Lung (tissue), 12 donors: ENCODE data around the gene CD59. TPM values are rescaled to one million over a fixed set of nuclear protein-coding genes. Genes with fewer than 3 reads are reported as not detected.

Source experiments
- ATAC-seq: fragments of 200-7000 bp; cut with Tn5 transposase; one replicate; pipeline ENCODE4 v1.9.1; 2020; ENCODE audit warnings: moderate number of reproducible peaks; ENCODE audit not compliant: insufficient read depth, low FRiP score
- DNase-seq, 3 donors: peaks; one replicate each; pipeline ENCODE4 v3.0.0-alpha.2; 2013 to 2017
- H3K27ac ChIP-seq, 2 donors: one replicate each; pipeline ENCODE4 v1.5.1; 2013; ENCODE audit warnings: mild to moderate bottlenecking in 2 of 2, moderate library complexity in 2 of 2, control low read depth in 1 of 2, inconsistent platforms in 1 of 2, low read depth in 1 of 2, low read length in 1 of 2
- H3K27me3 ChIP-seq, 3 donors: one replicate each; pipeline ENCODE4 v1.5.1; 2013; ENCODE audit warnings: low read length in 2 of 3; ENCODE audit not compliant: control insufficient read depth in 3 of 3, insufficient read depth in 3 of 3
- H3K36me3 ChIP-seq, 4 donors: one replicate each; pipeline ENCODE4 v1.5.1; 2013; ENCODE audit warnings: low read length in 4 of 4, mild to moderate bottlenecking in 1 of 4, moderate library complexity in 1 of 4; ENCODE audit not compliant: control insufficient read depth in 4 of 4, insufficient read depth in 4 of 4
- H3K4me1 ChIP-seq, 5 donors: one replicate each; pipeline ENCODE4 v1.5.1; 2013; ENCODE audit warnings: low read length in 5 of 5, mild to moderate bottlenecking in 2 of 5, moderate library complexity in 1 of 5; ENCODE audit not compliant: control insufficient read depth in 5 of 5, insufficient read depth in 5 of 5
- H3K4me3 ChIP-seq: one replicate; pipeline ENCODE4 v1.5.1; 2013; ENCODE audit warnings: mild to moderate bottlenecking, control low read depth, moderate library complexity
- H3K9ac ChIP-seq, 2 donors: one replicate each; pipeline ENCODE4 v1.5.1; 2013; ENCODE audit warnings: low read length in 2 of 2, control low read depth in 1 of 2; ENCODE audit not compliant: insufficient read depth in 1 of 2
- H3K9me3 ChIP-seq, 4 donors: one replicate each; pipeline ENCODE4 v1.5.1; 2013; ENCODE audit warnings: low read length in 3 of 4, mild to moderate bottlenecking in 1 of 4, moderate library complexity in 1 of 4; ENCODE audit not compliant: control insufficient read depth in 4 of 4, insufficient read depth in 3 of 4
- CTCF ChIP-seq: IDR thresholded peaks from 2 replicates; pipeline ENCODE4 v1.5.1; 2012; ENCODE audit warnings: mild to moderate bottlenecking; ENCODE audit errors: control extremely low read depth, extremely low read depth
- WGBS, 2 donors: extraction: QIAGEN DNeasy Blood & Tissue Kit; methylation state at CpG; one replicate each; pipeline ENCODE4 v1.1.7; 2013; 5-methylcytosine and 5-hydroxymethylcytosine counted together
- polyA plus RNA-seq, 2 donors: library from polyadenylated mRNA; stranded (reverse); fragments of 200-250 nt; gene quantifications; one replicate each; pipeline ENCODE4 v1.2.1, GENCODE V29; 2013
- total RNA-seq, 2 donors: library from RNA; depleted of rRNA in 1 of 2; stranded (reverse); fragments of >200 nt in 1 of 2; gene quantifications; one replicate each; pipeline ENCODE4 v1.2.1, GENCODE V29; 2014 to 2021
- donor health status: control.
- donor health status: control.
- donor health status: Bipolar disorder and iron deficiency.
- donor health status: healthy.
- donor health status: DM: yes; HTN: yes; CAD: no.

The CD59 gene
- total and polyA plus RNA-seq, 4 donors = 215 to 833 (median 539) TPM

- no peak for TF ChIP-seq CTCF
- 83 to 86% methylated on average over 5 of the region's 5 CpGs for WGBS, 2 donors
- H3K27ac ChIP-seq = no peak overlapping the region
Measured at GRCh38 chr11:33669598-33670249, 66.5 kb downstream of the CD59 start.

GRCh38 chr11:33668951-33669596 lies 67.1 kb downstream of the CD59 start:
- 97 to 99% methylated on average over 6 of the region's 6 CpGs for WGBS, 2 donors
- Histone ChIP-seq H3K9ac (no peak overlapping the region), H3K36me3 (no peaks in the 10 kb centered on the region), H3K27me3 (no peaks in the 10 kb centered on the region), H3K9me3 (no peaks in the 10 kb centered on the region), H3K4me3 (no peak overlapping the region), H3K4me1 (no peaks in the 10 kb centered on the region), H3K27ac (no peak overlapping the region)
- ATAC-seq (no peak), DNase-seq (no peak)
- TF ChIP-seq CTCF = no peak

More at GRCh38 chr11:33669598-33670249, 66.5 kb downstream of the CD59 start:
- H3K4me3 ChIP-seq = no peak overlapping the region
- no peak overlapping the region for H3K9ac ChIP-seq
- H3K27me3 ChIP-seq = no peaks in the 10 kb centered on the region
- no peak for DNase-seq
- ATAC-seq = no peak
- no peaks in the 10 kb centered on the region for H3K4me1 ChIP-seq
- H3K36me3 ChIP-seq = no peaks in the 10 kb centered on the region
- no peaks in the 10 kb centered on the region for H3K9me3 ChIP-seq

DNA sequence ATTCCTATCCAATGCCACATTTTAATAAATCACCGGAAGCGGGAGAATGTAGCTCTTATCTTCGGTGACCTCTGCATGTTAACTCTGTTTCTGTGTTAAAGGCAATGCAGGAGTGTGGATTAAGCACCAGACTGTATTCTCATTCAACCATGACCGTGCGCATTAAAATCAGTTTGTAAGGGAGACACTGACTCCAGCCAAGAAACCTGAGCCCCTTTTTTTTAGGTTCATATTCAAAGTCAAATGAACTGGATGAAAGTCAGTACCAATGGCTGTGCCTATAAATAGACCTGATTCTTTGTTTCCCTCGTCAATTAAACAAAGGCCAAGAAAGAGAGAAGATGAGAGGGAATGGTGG lies 67.8 kb downstream of the CD59 start:
- no peak for TF ChIP-seq CTCF
- WGBS, 2 donors = 86 to 92% methylated on average over 6 of the region's 6 CpGs

More for the DNA sequence above, 67.8 kb downstream of the CD59 start:
- no peak for ATAC-seq
- no peaks in the 10 kb centered on the region for H3K4me1 ChIP-seq
- no peak overlapping the region for H3K9ac ChIP-seq
- H3K27ac ChIP-seq = no peak overlapping the region
- H3K9me3 ChIP-seq = no peaks in the 10 kb centered on the region
- no peaks in the 10 kb centered on the region for H3K27me3 ChIP-seq
- no peak overlapping the region for H3K4me3 ChIP-seq
- H3K36me3 ChIP-seq = no peaks in the 10 kb centered on the region
- no peak for DNase-seq
